Glomerular endothelial cell (primary cell): ENCODE data around the gene PSMB5. TPM values are rescaled to one million over a fixed set of nuclear protein-coding genes. Genes with fewer than 3 reads are reported as not detected.

Experiments used
- DNase-seq: peaks from one replicate; pipeline ENCODE4 v3.0.0-alpha.2; 2011; ENCODE audit warnings: low read depth, low spot score; ENCODE audit errors: extremely low read depth
- total RNA-seq: library from RNA; depleted of rRNA; stranded (reverse); fragments of >200 nt; gene quantifications from 2 replicates; pipeline ENCODE4 v1.2.3, GENCODE V29; 2015

PSMB5 gene
- 244 and 335 TPM in 2 replicates for total RNA-seq

GRCh38 chr14:23034498-23035302 is at the start of gene PSMB5:
PSMB5 (minus strand) TSS chr14:23034900; CDS start chr14:23034881, 19 bp downstream.
- DNase-seq: peak; percentile 97

GRCh38 chr14:23080474-23080873 is 45.8 kb upstream of the PSMB5 start:
- no peak for DNase-seq

GRCh38 chr14:23079716-23080115 is 45.0 kb upstream of the PSMB5 start:
- no peak for DNase-seq

GRCh38 chr14:23078692-23079116 is 44.0 kb upstream of the PSMB5 start:
- DNase-seq: no peak

GRCh38 chr14:23077962-23078361 is 43.3 kb upstream of the PSMB5 start:
- DNase-seq: no peak

- DNase-seq: no peak
Observed at GRCh38 chr14:23076785-23077408, 42.2 kb upstream of the PSMB5 start.

- no peak for DNase-seq
Observed at GRCh38 chr14:23074906-23075305, 40.2 kb upstream of the PSMB5 start.

GRCh38 chr14:23071921-23072539 is 37.3 kb upstream of the PSMB5 start:
- no peak for DNase-seq

- DNase-seq: no peak
Observed at GRCh38 chr14:23071244-23071920, 36.7 kb upstream of the PSMB5 start.

GRCh38 chr14:23070262-23071129 is 35.8 kb upstream of the PSMB5 start:
- no peak for DNase-seq

GRCh38 chr14:23069413-23069806 is 34.7 kb upstream of the PSMB5 start:
- no peak for DNase-seq

- peak; percentile 95 for DNase-seq
Observed at GRCh38 chr14:23068789-23069412, 34.2 kb upstream of the PSMB5 start.

GRCh38 chr14:23067847-23068788 is 33.4 kb upstream of the PSMB5 start:
- no peak for DNase-seq

GRCh38 chr14:23066855-23067744 is 32.4 kb upstream of the PSMB5 start:
- DNase-seq: no peak

GRCh38 chr14:23066368-23066767 is 31.7 kb upstream of the PSMB5 start:
- DNase-seq: no peak

GRCh38 chr14:23063601-23064000 is 28.9 kb upstream of the PSMB5 start:
- DNase-seq: no peak

GRCh38 chr14:23062002-23062401 is 27.3 kb upstream of the PSMB5 start:
- DNase-seq: peak; percentile 87
